HEK293T (cell line): ENCODE measurements around the gene DDX43.

ENCODE experiments used
- CTCF ChIA-PET: fragments of 350-600 bp; formaldehyde crosslinking; extraction: SDS; loops from one replicate; lab custom pipeline; 2021; ENCODE audit warnings: antibody characterized with exemption, inconsistent platforms; lab: Yijun Ruan, JAX
- POLR2A ChIA-PET: fragments of 350-600 bp; formaldehyde crosslinking; extraction: SDS; loops from one replicate; lab custom pipeline; 2020; ENCODE audit warnings: antibody characterized with exemption, inconsistent platforms; lab: Yijun Ruan, JAX
- DNase-seq: peaks from one replicate; pipeline ENCODE4 v3.0.0; 2012; ENCODE audit warnings: mixed read lengths; ENCODE audit errors: extremely low spot score
- ARNT ChIP-seq: fragments of 450-650 bp; IDR thresholded peaks from 2 replicates; pipeline ENCODE4 v1.6.1; 2017; ENCODE audit warnings: mild to moderate bottlenecking
- BHLHE40 ChIP-seq: fragments of 450-650 bp; IDR thresholded peaks from 2 replicates; pipeline ENCODE4 v1.6.1; 2016; ENCODE audit warnings: mild to moderate bottlenecking, moderate library complexity, borderline replicate concordance
- CTBP1 ChIP-seq: fragments of 450-650 bp; IDR thresholded peaks from 2 replicates; pipeline ENCODE4 v1.6.1; 2016; ENCODE audit warnings: borderline replicate concordance
- ELF4 ChIP-seq: fragments of 450-650 bp; IDR thresholded peaks from 2 replicates; pipeline ENCODE4 v1.6.1; 2017; ENCODE audit warnings: antibody characterized with exemption
- FOXA1 ChIP-seq: fragments of 450-650 bp; IDR thresholded peaks from 2 replicates; pipeline ENCODE4 v1.6.1; 2016; ENCODE audit warnings: mild to moderate bottlenecking
- FOXK2 ChIP-seq: fragments of 450-650 bp; IDR thresholded peaks from 2 replicates; pipeline ENCODE4 v1.6.1; 2016; ENCODE audit warnings: mild to moderate bottlenecking
- FOXM1 ChIP-seq: fragments of 450-650 bp; IDR thresholded peaks from 2 replicates; pipeline ENCODE4 v1.6.1; 2017; ENCODE audit warnings: mild to moderate bottlenecking, borderline replicate concordance
- HDGF ChIP-seq: fragments of 450-650 bp; IDR thresholded peaks from 2 replicates; pipeline ENCODE4 v1.6.1; 2017; ENCODE audit warnings: antibody characterized with exemption, borderline replicate concordance
- L3MBTL2 ChIP-seq: fragments of 450-650 bp; conservative IDR thresholded peaks from 2 replicates; pipeline ENCODE4 v1.6.1; 2016; ENCODE audit warnings: mild to moderate bottlenecking
- LEF1 ChIP-seq: fragments of 450-650 bp; IDR thresholded peaks from 2 replicates; pipeline ENCODE4 v1.6.1; 2017; ENCODE audit warnings: mild to moderate bottlenecking, borderline replicate concordance
- NFRKB ChIP-seq: fragments of 450-650 bp; IDR thresholded peaks from 2 replicates; pipeline ENCODE4 v1.6.1; 2016; ENCODE audit warnings: mild to moderate bottlenecking, moderate library complexity
- SP1 ChIP-seq: fragments of 450-650 bp; IDR thresholded peaks from 2 replicates; pipeline ENCODE4 v1.6.1; 2017
- SUZ12 ChIP-seq: fragments of 450-650 bp; IDR thresholded peaks from 2 replicates; pipeline ENCODE4 v1.6.1; 2016; ENCODE audit warnings: mild to moderate bottlenecking
- TARDBP ChIP-seq: fragments of 450-650 bp; IDR thresholded peaks from 2 replicates; pipeline ENCODE4 v1.6.1; 2016
- ZNF384 ChIP-seq: fragments of 450-650 bp; IDR thresholded peaks from 2 replicates; pipeline ENCODE4 v1.6.1; 2016
- TF ChIP-seq, protein P1 (sequence below): fragments of 450-650 bp; IDR thresholded peaks from 2 replicates; pipeline ENCODE4 v1.6.1; 2016

DDX43 gene

DNA sequence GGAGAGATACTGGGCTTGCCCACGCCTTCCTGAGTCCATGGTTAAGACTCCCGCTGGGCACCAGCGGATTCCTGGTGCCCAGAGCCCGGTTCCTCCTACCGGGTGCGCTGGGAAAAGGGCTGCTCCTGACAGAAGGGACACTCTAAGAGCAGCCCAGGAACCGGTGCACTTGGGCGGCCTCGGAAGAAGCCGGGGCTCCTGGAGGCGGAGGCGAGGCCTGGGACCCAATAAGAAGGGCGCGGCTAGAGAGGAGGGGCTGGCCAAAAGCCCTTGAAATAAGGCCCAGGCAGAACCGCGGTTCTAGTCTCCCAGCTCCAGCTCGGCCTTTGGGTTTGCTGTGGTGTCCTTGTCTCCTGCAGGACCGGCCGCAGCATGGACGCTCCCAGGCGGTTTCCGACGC is 32.3 kb upstream of the DDX43 start, which contains the start of gene KHDC3L:
Gene KHDC3L, plus strand, starts transcription at position 301 of the 400 bp plus-strand sequence. Its CDS starts 72 bp downstream, at position 373.
- CTCF ChIA-PET = no interaction called here

DNA sequence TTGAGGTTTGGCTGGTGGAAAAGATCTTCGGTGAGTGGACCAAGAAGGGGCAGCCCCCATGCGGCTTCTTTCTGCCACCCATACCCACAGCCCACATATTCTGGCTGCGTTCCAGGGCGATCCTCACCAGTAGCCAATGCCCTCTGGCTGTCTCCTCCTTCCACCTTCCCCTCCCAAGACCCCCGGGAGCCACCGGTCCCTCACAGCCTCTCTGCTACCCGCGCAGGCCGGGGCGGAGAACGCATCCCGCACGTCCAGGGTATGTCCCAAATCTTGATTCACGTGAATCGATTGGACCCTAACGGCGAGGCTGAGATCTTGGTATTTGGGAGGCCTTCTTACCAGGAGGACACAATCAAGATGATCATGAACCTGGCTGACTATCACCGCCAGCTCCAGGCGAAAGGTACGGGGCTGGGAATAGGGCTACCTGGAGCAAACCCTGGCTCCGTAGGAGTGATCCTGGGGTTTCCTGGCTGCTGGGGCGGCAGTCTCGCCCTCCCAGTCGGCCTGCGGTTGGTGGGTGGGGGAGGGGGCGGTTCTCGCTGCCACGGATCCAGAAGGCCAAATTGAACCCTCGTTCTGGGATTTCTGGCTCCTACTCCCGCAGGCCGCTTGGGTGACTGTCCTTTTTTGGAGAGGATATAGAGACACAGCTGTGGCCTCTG is 31.6 kb upstream of the DDX43 start:
- CTCF ChIA-PET = no interaction called here
- TF ChIP-seq TARDBP = no peak
- no peak for DNase-seq
- POLR2A ChIA-PET = no interaction called here

More for the DNA sequence above, 32.3 kb upstream of the DDX43 start, which contains the start of gene KHDC3L:
- POLR2A ChIA-PET = no interaction called here
- DNase-seq = no peak
- TF ChIP-seq TARDBP = no peak
- TF ChIP-seq FOXK2 = no peak
- TF ChIP-seq SP1 = no peak
- TF ChIP-seq FOXA1 = no peak
- no peak for TF ChIP-seq HDGF
- no peak for TF ChIP-seq L3MBTL2
- TF ChIP-seq LEF1 = no peak
- TF ChIP-seq ARNT = no peak
- TF ChIP-seq NFRKB = no peak
- TF ChIP-seq SUZ12 = no peak
- no peak for TF ChIP-seq FOXM1

DNA sequence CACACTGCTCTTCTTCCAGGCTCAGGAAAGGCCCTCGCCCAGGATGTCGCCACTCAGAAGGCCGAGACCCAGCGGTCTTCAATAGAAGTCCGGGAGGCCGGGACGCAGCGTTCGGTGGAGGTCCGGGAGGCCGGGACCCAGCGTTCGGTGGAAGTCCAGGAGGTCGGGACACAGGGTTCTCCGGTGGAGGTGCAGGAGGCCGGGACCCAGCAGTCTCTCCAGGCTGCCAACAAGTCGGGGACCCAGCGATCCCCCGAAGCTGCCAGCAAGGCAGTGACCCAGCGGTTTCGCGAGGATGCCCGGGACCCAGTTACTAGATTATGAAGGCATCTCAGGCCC is 31.1 kb upstream of the DDX43 start:
- ChIA-PET CTCF (no interaction called here), POLR2A (no interaction called here)
- no peak for TF ChIP-seq HDGF
- TF ChIP-seq, protein P1, sequence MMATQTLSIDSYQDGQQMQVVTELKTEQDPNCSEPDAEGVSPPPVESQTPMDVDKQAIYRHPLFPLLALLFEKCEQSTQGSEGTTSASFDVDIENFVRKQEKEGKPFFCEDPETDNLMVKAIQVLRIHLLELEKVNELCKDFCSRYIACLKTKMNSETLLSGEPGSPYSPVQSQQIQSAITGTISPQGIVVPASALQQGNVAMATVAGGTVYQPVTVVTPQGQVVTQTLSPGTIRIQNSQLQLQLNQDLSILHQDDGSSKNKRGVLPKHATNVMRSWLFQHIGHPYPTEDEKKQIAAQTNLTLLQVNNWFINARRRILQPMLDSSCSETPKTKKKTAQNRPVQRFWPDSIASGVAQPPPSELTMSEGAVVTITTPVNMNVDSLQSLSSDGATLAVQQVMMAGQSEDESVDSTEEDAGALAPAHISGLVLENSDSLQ = no peak
- TF ChIP-seq CTBP1 = no peak
- no peak for TF ChIP-seq ZNF384
- no peak for TF ChIP-seq L3MBTL2
- TF ChIP-seq SP1 = no peak
- TF ChIP-seq FOXM1 = no peak
- no peak for TF ChIP-seq ARNT
- no peak for TF ChIP-seq FOXA1
- TF ChIP-seq TARDBP = no peak
- DNase-seq = no peak

DNA sequence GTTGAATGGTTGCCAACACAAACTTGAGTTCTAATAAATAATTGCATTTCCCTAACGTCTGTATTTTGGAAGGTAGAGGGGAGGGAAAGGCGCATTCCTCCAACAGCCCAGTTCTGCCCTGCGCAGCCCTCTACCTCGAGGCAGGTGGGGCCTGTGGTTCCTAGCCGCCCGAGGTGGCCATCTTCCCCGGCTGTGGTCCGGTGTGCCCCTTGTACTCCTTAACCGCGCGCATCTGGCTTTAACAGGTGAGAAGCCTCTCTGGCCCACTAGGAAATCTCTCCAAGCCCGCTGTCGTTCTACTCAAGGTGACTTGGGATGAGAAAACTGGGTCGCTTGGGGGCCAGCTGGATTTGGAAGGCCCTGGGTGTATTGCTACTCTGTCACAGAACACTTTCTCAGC is 30.5 kb upstream of the DDX43 start:
- ChIA-PET POLR2A (no interaction called here), CTCF (no interaction called here)
- TF ChIP-seq, protein P1 = no peak
- TF ChIP-seq FOXM1 = no peak
- no peak for TF ChIP-seq CTBP1
- no peak for TF ChIP-seq SUZ12
- no peak for TF ChIP-seq FOXK2
- DNase-seq = no peak

DNA sequence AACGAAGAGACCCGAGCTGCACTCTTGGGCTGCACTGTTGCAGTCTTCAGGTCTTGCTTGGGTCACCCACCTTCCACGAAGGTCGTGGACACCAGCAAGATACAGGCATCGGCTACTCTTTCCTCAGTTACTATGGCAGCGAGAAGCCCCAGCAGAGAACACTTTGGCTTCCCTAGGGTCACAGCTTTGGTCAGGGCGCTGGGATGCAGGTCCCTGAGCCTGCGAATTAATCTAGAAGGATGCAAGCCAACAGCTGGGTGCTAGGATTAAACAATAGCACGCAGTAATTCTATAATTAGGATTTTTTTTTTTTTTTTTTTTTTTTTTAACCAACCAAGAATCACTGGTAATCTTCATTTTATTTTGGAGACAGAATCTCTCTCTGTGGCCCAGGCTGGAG is 30.1 kb upstream of the DDX43 start:
- no peak for TF ChIP-seq SP1
- no peak for TF ChIP-seq ARNT
- TF ChIP-seq L3MBTL2 = no peak
- no peak for TF ChIP-seq NFRKB
- TF ChIP-seq SUZ12 = no peak
- TF ChIP-seq FOXM1 = no peak
- TF ChIP-seq ELF4 = no peak
- no peak for TF ChIP-seq TARDBP
- POLR2A ChIA-PET = no interaction called here
- no peak for DNase-seq
- CTCF ChIA-PET = no interaction called here

DNA sequence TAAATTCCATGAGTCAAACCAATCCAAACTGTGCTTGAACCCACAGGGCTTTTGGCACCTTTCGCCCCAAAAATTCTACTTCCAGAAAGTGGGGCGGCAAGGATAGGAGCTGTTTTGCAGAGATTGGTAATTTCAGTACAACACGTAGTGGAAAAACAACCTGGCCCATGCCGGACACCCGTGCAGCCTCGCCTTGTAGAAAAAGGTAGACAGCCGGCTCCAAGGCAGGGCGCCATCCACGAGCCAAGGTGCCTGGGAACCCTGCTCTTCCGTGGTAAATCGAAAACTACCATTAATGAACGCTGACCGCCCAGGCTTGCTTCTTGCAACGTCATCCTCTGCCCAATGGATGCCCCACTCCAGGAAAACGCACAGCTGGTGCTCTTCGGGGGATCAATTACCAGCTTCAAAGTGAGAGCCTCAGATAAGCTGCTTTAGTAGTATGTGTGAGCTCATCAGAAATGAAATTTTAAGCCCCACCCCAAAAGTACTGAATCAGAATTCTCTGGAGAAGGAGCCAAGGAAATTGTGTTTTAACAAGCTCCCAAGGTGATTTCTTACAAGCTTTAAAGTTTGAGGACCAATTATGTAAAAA is 26.8 kb upstream of the DDX43 start:
- CTCF ChIA-PET = no interaction called here
- no peak for DNase-seq
- TF ChIP-seq ELF4 (no peak), SP1 (no peak), TARDBP (no peak), HDGF (no peak), ARNT (no peak), BHLHE40 (no peak), NFRKB (no peak), FOXK2 (no peak)
- POLR2A ChIA-PET = no interaction called here

DNA sequence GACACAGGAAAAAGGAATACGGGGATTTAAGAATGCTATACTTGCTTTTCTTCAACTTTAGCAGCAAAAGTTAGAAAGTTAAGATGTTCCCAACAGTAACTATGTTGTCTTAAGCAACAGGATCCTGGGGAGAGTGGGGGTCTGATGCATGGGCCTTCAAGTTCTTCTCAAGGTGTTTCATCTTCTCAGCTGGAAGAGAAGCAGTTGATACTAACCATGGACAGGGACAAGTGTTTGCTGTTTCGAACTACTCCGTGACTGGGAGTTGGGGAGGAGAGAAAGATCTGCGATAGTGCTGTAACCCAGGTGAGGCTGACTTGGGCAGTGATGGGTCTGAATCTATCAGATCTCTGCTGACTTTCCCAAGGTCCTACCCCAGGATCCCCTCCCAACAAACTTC is 26.0 kb upstream of the DDX43 start:
- ChIA-PET CTCF (no interaction called here), POLR2A (no interaction called here)
- no peak for DNase-seq
- TF ChIP-seq, protein P1 = no peak
- TF ChIP-seq TARDBP = no peak
- TF ChIP-seq FOXK2 = no peak
- no peak for TF ChIP-seq CTBP1
